ENCODE results near the gene SNRK.

The SNRK gene

GRCh38 chr3:43347774-43348173 is 61.4 kb downstream of the SNRK start:
- Histone ChIP-seq H3K27me3 (ENCODE audit: low read depth, low read length) (no peaks in the 10 kb centered on the region), H3K9ac (ENCODE audit: low read length) (no peak overlapping the region), H3K27ac (ENCODE audit: low read length) (no peak overlapping the region), H3K4me1 (ENCODE audit: low read length) (no peaks in the 10 kb centered on the region), H3K9me3 (ENCODE audit: insufficient read depth, low read length) (no peaks in the 10 kb centered on the region), H3K4me3 (ENCODE audit: low read length) (no peak overlapping the region), H3K4me2 (ENCODE audit: low read length) (no peak overlapping the region), H4K20me1 (ENCODE audit: insufficient read depth, low read length) (no peaks in the 10 kb centered on the region), H2AFZ (ENCODE audit: low read depth, low read length) (no peak overlapping the region), H3K79me2 (ENCODE audit: low read length) (no peaks in the 10 kb centered on the region), H3K36me3 (replicated peaks; ENCODE audit: low read depth, low read length) (peaks cover 55% of the 10 kb centered on the region)
- TF ChIP-seq, protein P1, sequence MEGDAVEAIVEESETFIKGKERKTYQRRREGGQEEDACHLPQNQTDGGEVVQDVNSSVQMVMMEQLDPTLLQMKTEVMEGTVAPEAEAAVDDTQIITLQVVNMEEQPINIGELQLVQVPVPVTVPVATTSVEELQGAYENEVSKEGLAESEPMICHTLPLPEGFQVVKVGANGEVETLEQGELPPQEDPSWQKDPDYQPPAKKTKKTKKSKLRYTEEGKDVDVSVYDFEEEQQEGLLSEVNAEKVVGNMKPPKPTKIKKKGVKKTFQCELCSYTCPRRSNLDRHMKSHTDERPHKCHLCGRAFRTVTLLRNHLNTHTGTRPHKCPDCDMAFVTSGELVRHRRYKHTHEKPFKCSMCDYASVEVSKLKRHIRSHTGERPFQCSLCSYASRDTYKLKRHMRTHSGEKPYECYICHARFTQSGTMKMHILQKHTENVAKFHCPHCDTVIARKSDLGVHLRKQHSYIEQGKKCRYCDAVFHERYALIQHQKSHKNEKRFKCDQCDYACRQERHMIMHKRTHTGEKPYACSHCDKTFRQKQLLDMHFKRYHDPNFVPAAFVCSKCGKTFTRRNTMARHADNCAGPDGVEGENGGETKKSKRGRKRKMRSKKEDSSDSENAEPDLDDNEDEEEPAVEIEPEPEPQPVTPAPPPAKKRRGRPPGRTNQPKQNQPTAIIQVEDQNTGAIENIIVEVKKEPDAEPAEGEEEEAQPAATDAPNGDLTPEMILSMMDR (IDR thresholded peaks at IDR 0.05; ENCODE audit: low read depth, low read length): no peak
- no peak for TF ChIP-seq EZH2phosphoT487 (IDR thresholded peaks at IDR 0.05; ENCODE audit: low read depth)

DNA sequence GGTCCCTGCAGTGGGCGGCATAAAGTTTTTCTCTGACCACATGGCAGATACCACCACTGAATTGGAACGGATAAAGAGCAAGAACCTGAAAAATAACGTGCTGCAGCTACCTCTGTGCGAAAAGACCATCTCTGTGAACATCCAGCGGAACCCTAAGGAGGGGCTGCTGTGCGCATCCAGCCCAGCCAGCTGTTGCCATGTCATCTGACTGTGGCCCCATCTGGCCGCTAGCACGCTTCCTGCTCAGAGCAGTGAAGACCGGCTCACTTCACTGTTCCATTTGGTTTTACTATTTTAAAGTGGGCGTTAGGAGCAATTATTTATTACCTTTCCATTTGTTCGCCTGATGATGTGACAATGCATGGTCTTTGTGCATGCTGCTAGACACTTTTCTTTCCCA is 62.0 kb downstream of the SNRK start:
- TF ChIP-seq, protein P1 (IDR thresholded peaks at IDR 0.05; ENCODE audit: low read depth, low read length): no peak
- no peak for TF ChIP-seq EZH2phosphoT487 (IDR thresholded peaks at IDR 0.05; ENCODE audit: low read depth)
- Histone ChIP-seq H3K4me2 (ENCODE audit: low read length) (no peak overlapping the region), H4K20me1 (ENCODE audit: insufficient read depth, low read length) (no peaks in the 10 kb centered on the region), H3K4me1 (ENCODE audit: low read length) (no peaks in the 10 kb centered on the region), H3K36me3 (replicated peaks; ENCODE audit: low read depth, low read length) (peaks cover 55% of the 10 kb centered on the region), H3K27me3 (ENCODE audit: low read depth, low read length) (no peaks in the 10 kb centered on the region), H3K27ac (ENCODE audit: low read length) (no peak overlapping the region), H3K9ac (ENCODE audit: low read length) (no peak overlapping the region), H3K4me3 (ENCODE audit: low read length) (no peak overlapping the region), H3K79me2 (ENCODE audit: low read length) (no peaks in the 10 kb centered on the region), H3K9me3 (ENCODE audit: insufficient read depth, low read length) (peaks cover 1% of the 10 kb centered on the region; the same call in 1 of the 2 replicates), H2AFZ (ENCODE audit: low read depth, low read length) (no peak overlapping the region)

- TF ChIP-seq, protein P1 (IDR thresholded peaks at IDR 0.05; ENCODE audit: low read depth, low read length): no peak
- TF ChIP-seq EZH2phosphoT487 (IDR thresholded peaks at IDR 0.05; ENCODE audit: low read depth): no peak
- H3K79me2 ChIP-seq (ENCODE audit: low read length): no peaks in the 10 kb centered on the region
- H4K20me1 ChIP-seq (ENCODE audit: insufficient read depth, low read length): no peaks in the 10 kb centered on the region
- H3K4me1 ChIP-seq (ENCODE audit: low read length): no peaks in the 10 kb centered on the region
- no peak overlapping the region for H3K4me3 ChIP-seq (ENCODE audit: low read length)
- no peak overlapping the region for H3K9ac ChIP-seq (ENCODE audit: low read length)
- no peak overlapping the region for H3K4me2 ChIP-seq (ENCODE audit: low read length)
- no peak overlapping the region for H2AFZ ChIP-seq (ENCODE audit: low read depth, low read length)
- no peak overlapping the region for H3K27ac ChIP-seq (ENCODE audit: low read length)
- peaks cover 59% of the 10 kb centered on the region for H3K36me3 ChIP-seq (replicated peaks; ENCODE audit: low read depth, low read length)
- no peaks in the 10 kb centered on the region for H3K27me3 ChIP-seq (ENCODE audit: low read depth, low read length)
- peaks cover 6% of the 10 kb centered on the region; the same call in 1 of the 2 replicates for H3K9me3 ChIP-seq (ENCODE audit: insufficient read depth, low read length)
Measured at GRCh38 chr3:43348852-43349574, 62.7 kb downstream of the SNRK start.

- Histone ChIP-seq H3K36me3 (replicated peaks; ENCODE audit: low read depth, low read length) (peaks cover 66% of the 10 kb centered on the region), H3K79me2 (ENCODE audit: low read length) (no peaks in the 10 kb centered on the region), H3K27ac (ENCODE audit: low read length) (no peak overlapping the region), H3K9ac (ENCODE audit: low read length) (no peak overlapping the region), H3K9me3 (ENCODE audit: insufficient read depth, low read length) (peaks cover 6% of the 10 kb centered on the region; the same call in 1 of the 2 replicates), H3K4me2 (ENCODE audit: low read length) (no peak overlapping the region), H4K20me1 (ENCODE audit: insufficient read depth, low read length) (no peaks in the 10 kb centered on the region), H3K4me1 (ENCODE audit: low read length) (no peaks in the 10 kb centered on the region), H2AFZ (ENCODE audit: low read depth, low read length) (no peak overlapping the region), H3K27me3 (ENCODE audit: low read depth, low read length) (no peaks in the 10 kb centered on the region), H3K4me3 (ENCODE audit: low read length) (no peak overlapping the region)
- TF ChIP-seq, protein P1 (IDR thresholded peaks at IDR 0.05; ENCODE audit: low read depth, low read length): no peak
- no peak for TF ChIP-seq EZH2phosphoT487 (IDR thresholded peaks at IDR 0.05; ENCODE audit: low read depth)
Measured at GRCh38 chr3:43349716-43350115, 63.4 kb downstream of the SNRK start.

All from OCI-LY3 (cell line).